SJSA1 (cell line): ENCODE data around the gene FOXN3. TPM values are rescaled to one million over a fixed set of nuclear protein-coding genes. Genes with fewer than 3 reads are reported as not detected.
A peak's percentile ranks its signal among the peaks of the same experiment; 100 is the strongest.

Source experiments
- DNase-seq, 2 experiments: peaks; one replicate each; pipeline ENCODE4 v3.0.0-alpha.2; 2015 to 2020; ENCODE audit warnings: low spot score in 2 of 2, low read depth in 1 of 2
- H3K27ac ChIP-seq: fragments of 250-450 bp; sonication (Bioruptor Pico); 2 replicates; pipeline ENCODE4 v1.5.1; 2020; ENCODE audit warnings: mild to moderate bottlenecking, moderate library complexity
- H3K27me3 ChIP-seq: fragments of 250-450 bp; sonication (Bioruptor Pico); replicated peaks from 2 replicates; pipeline ENCODE4 v1.5.1; 2020; ENCODE audit warnings: mild to moderate bottlenecking, moderate library complexity
- H3K36me3 ChIP-seq: fragments of 250-450 bp; sonication (Bioruptor Pico); 2 replicates; pipeline ENCODE4 v1.5.1; 2020; ENCODE audit warnings: mild to moderate bottlenecking
- H3K4me1 ChIP-seq: fragments of 250-450 bp; sonication (Bioruptor Pico); replicated peaks from 2 replicates; pipeline ENCODE4 v1.6.1; 2021; ENCODE audit warnings: mild to moderate bottlenecking
- H3K4me3 ChIP-seq: fragments of 250-450 bp; sonication (Bioruptor Pico); 2 replicates; pipeline ENCODE4 v1.5.1; 2020; ENCODE audit warnings: mild to moderate bottlenecking
- H3K9me3 ChIP-seq: fragments of 250-450 bp; sonication (Bioruptor Pico); replicated peaks from 2 replicates; pipeline ENCODE4 v1.5.1; 2020; ENCODE audit warnings: mild to moderate bottlenecking
- total RNA-seq: library from RNA; depleted of rRNA; stranded (reverse); fragments of >200 nt; shearing (Covaris generic); gene quantifications from 2 replicates; pipeline ENCODE4 v1.2.3, GENCODE V29; 2014

FOXN3 gene
- total RNA-seq, 1 experiment from 2014 or later: 31.0 TPM

GRCh38 chr14:89365061-89365801 is 51.8 kb downstream of the FOXN3 start:
- Histone ChIP-seq H3K4me3 (no peak overlapping the region), H3K9me3 (no peaks in the 10 kb centered on the region), H3K4me1 (no peaks in the 10 kb centered on the region), H3K27me3 (no peaks in the 10 kb centered on the region), H3K27ac (no peak overlapping the region), H3K36me3 (no peaks in the 10 kb centered on the region)
- DNase-seq: no peak

DNA sequence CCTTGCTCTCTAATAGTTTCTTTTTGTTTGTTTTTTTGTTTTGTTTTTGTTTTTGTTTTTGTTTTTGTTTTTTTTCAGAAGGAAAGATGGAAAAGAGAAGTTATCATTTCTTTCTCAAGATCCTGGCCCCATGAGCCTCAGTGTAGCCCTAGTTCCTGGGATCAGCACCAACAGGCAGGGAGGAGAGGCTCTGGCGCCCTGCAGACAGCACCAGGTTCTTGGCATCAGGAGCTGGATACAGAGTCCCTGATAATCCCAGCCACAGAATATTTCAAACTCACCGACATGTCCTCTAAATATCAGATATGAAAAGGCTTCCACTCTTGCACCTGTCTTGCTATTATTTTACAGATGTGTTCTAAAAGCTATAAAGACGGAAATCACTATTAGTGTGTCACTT is 52.7 kb downstream of the FOXN3 start:
- no peak for DNase-seq
- H3K27me3 ChIP-seq: no peaks in the 10 kb centered on the region

DNA sequence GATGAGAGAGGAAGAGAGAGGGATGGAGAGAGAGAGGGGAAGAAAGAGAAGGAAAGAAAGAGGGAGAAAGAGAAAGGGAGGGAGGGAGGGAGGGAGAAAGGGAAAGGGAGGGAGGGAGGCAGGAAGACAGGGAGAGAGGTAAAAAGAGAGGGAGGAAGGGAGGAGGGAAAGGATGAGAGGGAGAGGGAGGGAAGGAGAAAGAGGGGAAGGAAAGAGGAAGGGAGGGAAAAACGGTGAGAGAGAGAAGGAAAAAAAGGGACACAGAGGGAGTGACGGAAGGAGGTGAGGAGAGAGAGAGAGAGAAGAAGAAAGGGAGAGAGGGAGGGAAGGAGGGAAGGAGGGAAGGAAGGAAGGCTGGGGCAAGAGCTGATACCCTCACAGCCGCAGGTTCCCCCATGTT is 56.8 kb downstream of the FOXN3 start:
- no peaks in the 10 kb centered on the region for H3K36me3 ChIP-seq
- DNase-seq: no peak
- H3K27ac ChIP-seq: no peak overlapping the region
- no peaks in the 10 kb centered on the region for H3K9me3 ChIP-seq
- no peak overlapping the region for H3K4me3 ChIP-seq
- H3K4me1 ChIP-seq: no peaks in the 10 kb centered on the region
- no peaks in the 10 kb centered on the region for H3K27me3 ChIP-seq

More for the DNA sequence above, 52.7 kb downstream of the FOXN3 start:
- no peaks in the 10 kb centered on the region for H3K4me1 ChIP-seq
- H3K36me3 ChIP-seq: no peaks in the 10 kb centered on the region
- H3K27ac ChIP-seq: no peak overlapping the region
- no peaks in the 10 kb centered on the region for H3K9me3 ChIP-seq
- no peak overlapping the region for H3K4me3 ChIP-seq

DNA sequence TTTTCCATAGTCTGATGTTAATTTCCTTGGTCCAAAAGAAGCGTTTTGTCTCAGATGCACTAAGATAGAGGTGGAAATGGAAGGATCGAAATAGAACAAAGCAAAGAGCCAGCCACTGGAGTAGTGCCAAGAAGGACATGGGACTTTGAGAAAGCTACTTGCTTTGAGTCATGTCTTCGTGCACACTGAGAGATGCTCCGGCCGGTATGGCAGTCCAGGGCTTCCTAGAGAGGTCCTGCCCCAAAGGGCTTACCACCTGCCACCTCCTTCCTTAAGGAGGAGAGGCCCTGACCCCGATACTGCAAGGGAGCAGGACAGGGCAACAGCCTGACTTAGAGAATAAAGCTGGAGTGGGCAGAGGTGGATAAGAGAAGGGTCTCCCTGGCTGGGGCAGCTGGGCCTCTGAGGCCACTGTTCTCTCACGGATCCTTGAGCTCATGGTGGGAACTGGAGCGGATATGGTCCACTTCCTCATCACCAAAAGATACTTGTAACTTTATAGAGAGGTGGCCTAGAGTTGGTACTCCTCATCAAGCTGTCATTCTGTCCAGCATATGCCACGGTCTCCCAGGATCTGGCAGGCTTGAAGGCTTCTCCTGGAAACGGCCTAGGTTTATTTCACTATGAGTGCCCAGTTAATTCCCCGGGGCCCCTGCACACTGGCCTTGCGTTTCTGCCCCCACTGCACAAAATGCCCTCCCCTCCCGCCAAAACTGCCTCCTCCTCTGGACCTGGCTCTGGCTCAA is 57.4 kb downstream of the FOXN3 start:
- Histone ChIP-seq H3K4me1 (no peaks in the 10 kb centered on the region), H3K36me3 (no peaks in the 10 kb centered on the region), H3K27ac (no peak overlapping the region), H3K9me3 (no peaks in the 10 kb centered on the region), H3K27me3 (no peaks in the 10 kb centered on the region), H3K4me3 (no peak overlapping the region)
- DNase-seq: no peak

- no peaks in the 10 kb centered on the region for H3K27me3 ChIP-seq
- H3K36me3 ChIP-seq: no peaks in the 10 kb centered on the region
- DNase-seq: no peak
- H3K4me1 ChIP-seq: no peaks in the 10 kb centered on the region
- H3K4me3 ChIP-seq: no peak overlapping the region
- H3K9me3 ChIP-seq: no peaks in the 10 kb centered on the region
- no peak overlapping the region for H3K27ac ChIP-seq
Measured at GRCh38 chr14:89357655-89358297, 59.3 kb downstream of the FOXN3 start.

DNA sequence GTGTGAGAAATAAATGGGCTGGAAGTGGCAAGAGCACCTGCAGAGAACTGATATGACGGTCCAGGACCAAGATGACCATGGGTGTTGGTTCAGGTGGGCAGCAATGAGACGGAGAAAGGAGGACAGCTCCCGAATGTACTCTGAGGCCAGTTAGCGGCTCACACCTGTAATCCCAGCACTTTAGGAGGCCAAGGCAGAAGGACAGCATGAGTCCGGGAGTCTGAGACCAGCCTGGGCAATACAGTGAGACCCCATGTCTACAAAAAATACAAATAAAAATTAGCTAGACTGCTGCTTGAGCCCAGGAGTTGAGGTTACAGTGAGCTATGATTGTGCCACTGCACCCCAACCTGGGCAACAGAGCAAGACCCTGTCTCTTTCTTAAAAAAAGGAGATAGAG is 60.1 kb downstream of the FOXN3 start:
- H3K36me3 ChIP-seq: no peaks in the 10 kb centered on the region
- H3K9me3 ChIP-seq: no peaks in the 10 kb centered on the region

DNA sequence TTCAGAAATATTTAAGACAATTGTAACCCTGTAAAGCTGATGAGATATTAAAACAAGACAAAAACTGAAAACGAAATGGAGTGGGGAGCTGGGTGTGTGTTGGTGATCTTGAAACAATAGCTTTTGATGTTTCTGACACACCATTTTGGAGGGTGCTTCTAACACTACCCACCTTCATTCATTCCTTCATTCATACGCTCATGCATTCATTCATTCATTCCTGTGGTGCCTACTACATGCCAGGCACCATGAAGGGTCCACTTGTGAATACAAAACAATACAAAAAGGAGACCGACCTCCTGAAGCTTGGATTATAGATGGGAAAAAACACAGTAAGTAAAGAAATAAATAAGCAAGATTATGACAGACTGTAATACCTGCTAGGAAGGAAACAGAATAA is 60.5 kb downstream of the FOXN3 start:
- peaks cover 11% of the 10 kb centered on the region for H3K4me1 ChIP-seq

More for the DNA sequence above, 60.1 kb downstream of the FOXN3 start:
- Histone ChIP-seq H3K4me3 (no peak overlapping the region), H3K27me3 (no peaks in the 10 kb centered on the region), H3K27ac (no peak overlapping the region), H3K4me1 (peaks cover 6% of the 10 kb centered on the region)
- DNase-seq: no peak

GRCh38 chr14:89353766-89354113 is 63.3 kb downstream of the FOXN3 start:
- H3K9me3 ChIP-seq: no peaks in the 10 kb centered on the region
- no peak overlapping the region for H3K27ac ChIP-seq
- H3K36me3 ChIP-seq: peaks cover 15% of the 10 kb centered on the region
- H3K4me1 ChIP-seq: peaks cover 19% of the 10 kb centered on the region
- no peak for DNase-seq
- H3K27me3 ChIP-seq: no peaks in the 10 kb centered on the region
- H3K4me3 ChIP-seq: no peak overlapping the region

More for the DNA sequence above, 60.5 kb downstream of the FOXN3 start:
- DNase-seq: no peak
- Histone ChIP-seq H3K36me3 (no peaks in the 10 kb centered on the region), H3K4me3 (no peak overlapping the region), H3K27me3 (no peaks in the 10 kb centered on the region), H3K27ac (no peak overlapping the region), H3K9me3 (no peaks in the 10 kb centered on the region)

DNA sequence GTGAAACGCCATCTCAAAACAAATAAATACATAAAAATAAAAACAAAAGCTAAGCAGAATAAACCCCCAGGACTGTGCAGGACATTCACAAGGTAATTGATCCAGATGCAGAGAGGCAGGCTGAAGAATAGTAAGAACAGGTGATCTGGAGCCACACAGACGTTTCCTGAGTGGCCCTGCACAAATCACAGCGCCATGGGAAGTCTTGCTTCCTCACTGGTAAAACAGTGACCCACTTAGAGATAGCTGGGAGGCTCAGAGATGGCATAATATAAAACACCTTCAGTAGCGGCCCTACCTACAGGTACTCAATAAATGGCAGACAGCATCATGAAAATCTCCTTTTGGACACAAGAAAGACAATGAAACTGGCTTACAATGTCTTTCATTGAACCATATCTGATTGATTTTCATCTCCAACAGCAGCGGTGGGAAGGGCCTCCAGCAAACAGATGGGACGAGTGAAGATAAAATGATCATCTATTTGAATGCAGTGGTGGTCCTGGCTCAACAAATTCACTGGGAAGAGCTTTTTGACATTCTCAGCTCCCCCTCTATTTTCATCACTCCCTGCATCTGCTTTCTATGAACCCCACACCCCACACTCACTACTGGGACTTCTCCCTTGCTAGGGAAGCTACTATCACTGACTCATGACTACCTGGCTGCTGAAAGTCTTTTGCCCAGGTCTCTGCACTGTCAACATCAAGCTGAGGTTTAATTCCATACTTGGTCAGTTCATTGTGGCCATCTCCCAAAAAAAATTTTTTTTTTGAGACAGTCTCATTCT is 63.9 kb downstream of the FOXN3 start:
- Histone ChIP-seq H3K4me1 (peaks cover 19% of the 10 kb centered on the region), H3K9me3 (no peaks in the 10 kb centered on the region), H3K27ac (no peak overlapping the region), H3K36me3 (peaks cover 15% of the 10 kb centered on the region), H3K27me3 (no peaks in the 10 kb centered on the region), H3K4me3 (no peak overlapping the region)
- DNase-seq: no peak

GRCh38 chr14:89351516-89352404 is 65.3 kb downstream of the FOXN3 start:
- peak in 1 of 2 experiments; percentile 61 for DNase-seq
- peak overlapping the region; percentile 75 for H3K27ac ChIP-seq
- H3K36me3 ChIP-seq: peaks cover 15% of the 10 kb centered on the region
- peaks cover 19% of the 10 kb centered on the region for H3K4me1 ChIP-seq
- H3K4me3 ChIP-seq: no peak overlapping the region
- H3K9me3 ChIP-seq: no peaks in the 10 kb centered on the region
- no peaks in the 10 kb centered on the region for H3K27me3 ChIP-seq

- Histone ChIP-seq H3K27ac (peak overlapping the region; percentile 75), H3K4me3 (no peak overlapping the region), H3K36me3 (peaks cover 15% of the 10 kb centered on the region), H3K27me3 (no peaks in the 10 kb centered on the region), H3K9me3 (no peaks in the 10 kb centered on the region), H3K4me1 (peaks cover 19% of the 10 kb centered on the region)
- no peak for DNase-seq
Measured at GRCh38 chr14:89351221-89351515, 65.9 kb downstream of the FOXN3 start.

DNA sequence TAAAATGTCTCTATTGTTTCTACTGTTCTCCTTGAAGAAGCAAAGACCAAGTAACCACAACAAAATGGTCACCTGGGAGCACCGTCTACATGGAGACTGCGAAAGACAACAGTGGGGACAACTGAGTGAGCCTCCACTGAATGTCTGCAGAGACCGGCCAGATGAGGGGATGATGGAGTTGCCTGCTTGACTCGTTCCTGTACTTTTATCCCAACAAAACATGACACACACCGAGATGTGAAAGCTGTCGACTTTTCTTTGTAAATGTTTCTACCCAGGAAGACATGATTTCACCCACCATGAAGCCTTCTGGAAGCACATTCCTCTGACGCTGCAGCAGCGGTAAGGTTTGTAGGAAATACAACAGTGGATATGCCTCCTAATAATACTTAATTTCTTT is 66.9 kb downstream of the FOXN3 start:
- Histone ChIP-seq H3K4me1 (peaks cover 19% of the 10 kb centered on the region), H3K27me3 (no peaks in the 10 kb centered on the region), H3K9me3 (no peaks in the 10 kb centered on the region), H3K4me3 (no peak overlapping the region), H3K36me3 (peaks cover 15% of the 10 kb centered on the region), H3K27ac (no peak overlapping the region)
- DNase-seq: no peak
